Esophagus squamous epithelium (tissue), 5 donors: ENCODE measurements around the gene SIK3. TPM values are rescaled to one million over a fixed set of nuclear protein-coding genes. Genes with fewer than 3 reads are reported as not detected.

Experiments
- DNase-seq: peaks from one replicate; lab custom pipeline; 2025; lab: John Stamatoyannopoulos, UW
- H3K27ac ChIP-seq, 4 donors: fragments of 200-600 bp; sonication (generic); one replicate each; pipeline ENCODE4 v1.5.1; 2016 to 2019; ENCODE audit warnings: mild to moderate bottlenecking in 1 of 4
- H3K27me3 ChIP-seq, 4 donors: fragments of 200-600 bp; sonication (generic); 1 replicate in 3 of 4; 2 replicates in 1 of 4; pipeline versions ENCODE4 v1.5.1 to v1.6.0; 2017 to 2021; ENCODE audit warnings: antibody characterized with exemption in 1 of 4
- H3K36me3 ChIP-seq, 3 donors: fragments of 200-600 bp; sonication (generic); one replicate each; pipeline ENCODE4 v1.5.1; 2016 to 2019
- H3K4me1 ChIP-seq, 3 donors: fragments of 200-600 bp; sonication (generic); one replicate each; pipeline ENCODE4 v1.5.1; 2017 to 2019
- H3K4me3 ChIP-seq, 4 donors: fragments of 200-600 bp; sonication (generic); 1 replicate in 3 of 4; 2 replicates in 1 of 4; pipeline ENCODE4 v1.5.1; 2016 to 2019; ENCODE audit warnings: mild to moderate bottlenecking in 2 of 4, moderate library complexity in 1 of 4
- H3K9me3 ChIP-seq, 3 donors: fragments of 200-600 bp; sonication (generic); one replicate each; pipeline ENCODE4 v1.5.1; 2016 to 2019
- CTCF ChIP-seq, 6 experiments: fragments of 450-650 bp in 4 of 6; fragments of 200-600 bp in 2 of 6; sonication (generic) in 2 of 6; IDR thresholded peaks; one replicate each; pipeline ENCODE4 v1.5.1; 2016 to 2019; ENCODE audit warnings: antibody characterized with exemption in 6 of 6, mild to moderate bottlenecking in 4 of 6, moderate library complexity in 4 of 6
- POLR2A ChIP-seq, 4 donors: fragments of 450-650 bp; IDR thresholded peaks; one replicate each; pipeline ENCODE4 v1.6.1; 2017; ENCODE audit warnings: antibody characterized with exemption in 4 of 4, mild to moderate bottlenecking in 4 of 4, moderate library complexity in 3 of 4
- WGBS, 2 donors: methylation state at CpG; one replicate each; pipeline ENCODE4 v1.1.5; 2018; 5-methylcytosine and 5-hydroxymethylcytosine counted together
- intact Hi-C: fragments of 100-400 bp; cut with DNase I; formaldehyde crosslinking; loops from one replicate; pipeline ENCODE4 v1.15.0; 2022
- total RNA-seq, 4 donors: library from RNA; depleted of rRNA; stranded (reverse); fragments of >200 nt; gene quantifications; one replicate each; pipeline ENCODE4 v1.1.0, GENCODE V29; 2016
- donor health status: DM: yes; HTN: yes; CAD: no.

Gene SIK3
- total RNA-seq, 4 donors from 2014 or later = 16.2 to 35.1 (median 20.3) TPM

- Histone ChIP-seq H3K9me3 (no peaks in the 10 kb centered on the region), H3K27me3 (no peaks in the 10 kb centered on the region), H3K27ac (no peak overlapping the region), H3K4me3 (no peak overlapping the region), H3K4me1 (no peaks in the 10 kb centered on the region), H3K36me3 (peaks cover 0 to 4% (median 0%) of the 10 kb centered on the region in 3 donors)
- no peak for DNase-seq
- TF ChIP-seq CTCF (IDR thresholded peaks at IDR 0.05) = no peak
- TF ChIP-seq POLR2A (IDR thresholded peaks at IDR 0.05) = no peak
- WGBS, 2 donors = 53 to 73% methylated on average over 3 of the region's 3 CpGs
- intact Hi-C loops = no loop called here
These were observed 179.1 kb downstream of the SIK3 start for GRCh38 chr11:116918925-116919655.

- intact Hi-C loops = no loop called here
- H3K4me1 ChIP-seq = peaks cover 3 to 9% (median 5%) of the 10 kb centered on the region in 3 donors
- WGBS, 2 donors = 88 to 95% methylated on average over 5 of the region's 5 CpGs
- no peak overlapping the region for H3K27ac ChIP-seq
- no peak overlapping the region for H3K4me3 ChIP-seq
- no peaks in the 10 kb centered on the region for H3K27me3 ChIP-seq
- no peak for DNase-seq
- no peak for TF ChIP-seq CTCF (IDR thresholded peaks at IDR 0.05)
- no peak for TF ChIP-seq POLR2A (IDR thresholded peaks at IDR 0.05)
- H3K36me3 ChIP-seq = peaks cover 0 to 4% (median 0%) of the 10 kb centered on the region in 3 donors
- no peaks in the 10 kb centered on the region for H3K9me3 ChIP-seq
These were observed 180.6 kb downstream of the SIK3 start for GRCh38 chr11:116917632-116918031.

- Histone ChIP-seq H3K4me3 (no peak overlapping the region), H3K27me3 (no peaks in the 10 kb centered on the region), H3K9me3 (no peaks in the 10 kb centered on the region), H3K4me1 (peaks cover 4 to 15% (median 7%) of the 10 kb centered on the region in 3 donors), H3K36me3 (no peaks in the 10 kb centered on the region), H3K27ac (no peak overlapping the region)
- intact Hi-C loops = no loop called here
- 93% methylated on average over 6 to 12 of the region's 12 CpGs for WGBS, 2 donors
- no peak for TF ChIP-seq POLR2A (IDR thresholded peaks at IDR 0.05)
- no peak for TF ChIP-seq CTCF (IDR thresholded peaks at IDR 0.05)
- no peak for DNase-seq
These were observed 181.3 kb downstream of the SIK3 start for GRCh38 chr11:116916886-116917285.

- intact Hi-C loops = no loop called here
- Histone ChIP-seq H3K36me3 (no peaks in the 10 kb centered on the region), H3K4me1 (peaks cover 4 to 15% (median 7%) of the 10 kb centered on the region in 3 donors), H3K9me3 (no peaks in the 10 kb centered on the region), H3K4me3 (no peak overlapping the region), H3K27me3 (no peaks in the 10 kb centered on the region), H3K27ac (no peak overlapping the region)
- TF ChIP-seq POLR2A (IDR thresholded peaks at IDR 0.05) = no peak
- TF ChIP-seq CTCF (IDR thresholded peaks at IDR 0.05) = no peak
- 94 to 98% methylated on average over 2 of the region's 2 CpGs for WGBS, 2 donors
- DNase-seq = no peak
These were observed 182.2 kb downstream of the SIK3 start for GRCh38 chr11:116916052-116916451.

GRCh38 chr11:116913000-116913399 is 185.2 kb downstream of the SIK3 start:
- intact Hi-C loops = no loop called here
- TF ChIP-seq CTCF (IDR thresholded peaks at IDR 0.05) (no peak), POLR2A (IDR thresholded peaks at IDR 0.05) (no peak)
- H3K27ac ChIP-seq = no peak overlapping the region

More at GRCh38 chr11:116913000-116913399, 185.2 kb downstream of the SIK3 start:
- peaks cover 4 to 15% (median 7%) of the 10 kb centered on the region in 3 donors for H3K4me1 ChIP-seq
- H3K9me3 ChIP-seq = no peaks in the 10 kb centered on the region
- H3K36me3 ChIP-seq = no peaks in the 10 kb centered on the region
- DNase-seq = no peak
- no peak overlapping the region for H3K4me3 ChIP-seq
- no peaks in the 10 kb centered on the region for H3K27me3 ChIP-seq
